AG04450 (cell line): ENCODE measurements around the gene FGR. TPM values are rescaled to one million over a fixed set of nuclear protein-coding genes. Genes with fewer than 3 reads are reported as not detected.

Experiments
- CTCF ChIA-PET: fragments of 300-600, 350-600 bp; formaldehyde crosslinking; extraction: SDS; loops from one replicate; lab custom pipeline; 2022; ENCODE audit warnings: antibody characterized with exemption, inconsistent platforms; lab: Charles Lee
- POLR2A ChIA-PET: fragments of 350-600 bp; formaldehyde crosslinking; extraction: SDS; loops from one replicate; lab custom pipeline; 2021; ENCODE audit warnings: antibody characterized with exemption, inconsistent platforms; lab: Yijun Ruan, JAX
- DNase-seq: peaks from one replicate; pipeline ENCODE4 v3.0.0-alpha.2; 2011; ENCODE audit warnings: low read depth, low spot score
- H3K27ac ChIP-seq: one replicate; pipeline ENCODE4 v1.5.1; 2012; ENCODE audit warnings: low read depth, low read length, control low read depth
- H3K27me3 ChIP-seq: one replicate; pipeline ENCODE4 v1.6.0; 2012; ENCODE audit warnings: low read length; ENCODE audit not compliant: control insufficient read depth, insufficient read depth
- H3K4me3 ChIP-seq: 2 replicates; pipeline ENCODE4 v1.5.1; 2011; ENCODE audit warnings: mild to moderate bottlenecking, low read depth, low read length, control low read depth
- H3K9me3 ChIP-seq: 2 replicates; pipeline ENCODE4 v1.5.1; 2012; ENCODE audit warnings: low read length; ENCODE audit not compliant: control insufficient read depth, insufficient read depth
- CTCF ChIP-seq: IDR thresholded peaks from 2 replicates; pipeline ENCODE4 v1.5.1; 2011; ENCODE audit warnings: low read depth, low read length, control low read depth, inconsistent platforms
- polyA plus RNA-seq: library from polyadenylated mRNA; depleted of rRNA; stranded (reverse); fragments of >200 nt; gene quantifications from 2 replicates; pipeline ENCODE4 v1.2.3, GENCODE V29; 2011

Gene FGR
- polyA plus RNA-seq, 1 experiment, result not detected

GRCh38 chr1:27606708-27607238, 28.2 kb downstream of the FGR start:
- TF ChIP-seq CTCF, result no peak
- no peak for DNase-seq
- peaks cover 6% of the 10 kb centered on the region for H3K27me3 ChIP-seq
- POLR2A ChIA-PET, result interaction anchor here (0.7 to 1.9 kb wide), 3 partner anchors 50 to 241 kb away, joined by 3 to 11 read pairs (median 11); no protein-coding TSS in a partner anchor
- no peak overlapping the region for H3K4me3 ChIP-seq
- CTCF ChIA-PET, result interaction anchor here (0.6 to 10.7 kb wide), 47 partner anchors 9 to 721 kb away, joined by 3 to 180 read pairs (median 4); no protein-coding TSS in a partner anchor
- H3K9me3 ChIP-seq, result no peaks in the 10 kb centered on the region; the same call in 1 of the 2 replicates
- H3K27ac ChIP-seq, result no peak overlapping the region

GRCh38 chr1:27605796-27606707, 28.9 kb downstream of the FGR start:
- no peaks in the 10 kb centered on the region; the same call in 1 of the 2 replicates for H3K9me3 ChIP-seq
- POLR2A ChIA-PET, result interaction anchor here (0.7 to 1.9 kb wide), 3 partner anchors 49 to 241 kb away, joined by 3 to 11 read pairs (median 11); no protein-coding TSS in a partner anchor
- peak; percentile 44 for DNase-seq
- H3K27ac ChIP-seq, result no peak overlapping the region
- CTCF ChIA-PET, result interaction anchor here (0.6 to 10.7 kb wide), 49 partner anchors 9 to 720 kb away, joined by 3 to 180 read pairs (median 4); partner anchors contain the start of gene GPR3
- TF ChIP-seq CTCF, result peak; percentile 89
- peaks cover 6% of the 10 kb centered on the region for H3K27me3 ChIP-seq
- H3K4me3 ChIP-seq, result no peak overlapping the region

GRCh38 chr1:27605300-27605766, 29.7 kb downstream of the FGR start:
- no peak for TF ChIP-seq CTCF
- POLR2A ChIA-PET, result interaction anchor here (0.5 to 1.9 kb wide), 2 partner anchors 48 to 53 kb away, joined by 4 to 11 read pairs; no protein-coding TSS in a partner anchor

GRCh38 chr1:27604579-27605299, 30.2 kb downstream of the FGR start:
- ChIA-PET POLR2A (interaction anchor here (0.5 to 1.7 kb wide), 9 partner anchors 15 to 304 kb away, joined by 3 to 12 read pairs (median 5); no protein-coding TSS in a partner anchor), CTCF (interaction anchor here (0.6 to 10.7 kb wide), 17 partner anchors 14 to 305 kb away, joined by 3 to 180 read pairs (median 7); partner anchors contain the start of genes GPR3 and MAP3K6)
- no peak for TF ChIP-seq CTCF
- H3K4me3 ChIP-seq, result peak overlapping the region; percentile 64
- no peaks in the 10 kb centered on the region; the same call in 1 of the 2 replicates for H3K9me3 ChIP-seq
- no peak for DNase-seq
- H3K27me3 ChIP-seq, result no peaks in the 10 kb centered on the region
- no peak overlapping the region for H3K27ac ChIP-seq

More at GRCh38 chr1:27605300-27605766, 29.7 kb downstream of the FGR start:
- no peak for DNase-seq
- CTCF ChIA-PET, result interaction anchor here (0.6 to 10.7 kb wide), 14 partner anchors 15 to 306 kb away, joined by 3 to 180 read pairs (median 6); partner anchors contain the start of gene GPR3
- Histone ChIP-seq H3K9me3 (no peaks in the 10 kb centered on the region; the same call in 1 of the 2 replicates), H3K4me3 (no peak overlapping the region), H3K27me3 (peaks cover under 1% of the 10 kb centered on the region), H3K27ac (no peak overlapping the region)
